Activated CD8-positive, alpha-beta T cell treated with anti-CD3 and anti-CD28 coated beads, Interleukin-2, amount 10 ng/mL, durations not matched to agents 7 days and 5 days (primary cell): ENCODE data around the gene FAM174A. TPM values are rescaled to one million over a fixed set of nuclear protein-coding genes. Genes with fewer than 3 reads are reported as not detected.

Source experiments
- ATAC-seq: fragments of 150-1000 bp; cut with Tn5 transposase; one replicate; pipeline ENCODE4 v1.10.0; 2021; ENCODE audit warnings: moderate library complexity
- CTCF ChIA-PET: fragments of 350-600 bp; sonication (Branson Sonifier 250); formaldehyde crosslinking; loops from one replicate; lab custom pipeline; 2021; ENCODE audit warnings: antibody characterized with exemption; lab: Charles Lee
- POLR2A ChIA-PET: fragments of 350-600 bp; sonication (Branson Sonifier 250); formaldehyde crosslinking; loops from one replicate; lab custom pipeline; 2021; ENCODE audit warnings: antibody characterized with exemption; lab: Charles Lee
- DNase-seq: peaks from one replicate; pipeline ENCODE4 v3.0.0-alpha.2; 2020
- H3K27ac Mint-ChIP-seq: one replicate; pipeline ENCODE4 v1.8.0; 2021; ENCODE audit warnings: mild to moderate bottlenecking, mixed read lengths
- H3K27me3 Mint-ChIP-seq: one replicate; pipeline ENCODE4 v1.8.0; 2021; ENCODE audit warnings: low read depth, mixed read lengths
- H3K36me3 Mint-ChIP-seq: one replicate; pipeline ENCODE4 v1.8.0; 2021; ENCODE audit warnings: low read depth, mixed read lengths
- H3K4me1 Mint-ChIP-seq: one replicate; pipeline ENCODE4 v1.8.0; 2021; ENCODE audit warnings: low read depth, mixed read lengths
- H3K4me3 Mint-ChIP-seq: one replicate; pipeline ENCODE4 v1.8.0; 2021; ENCODE audit warnings: mild to moderate bottlenecking, mixed read lengths
- H3K9me3 Mint-ChIP-seq: one replicate; pipeline ENCODE4 v1.8.0; 2022; ENCODE audit warnings: mixed read lengths; ENCODE audit not compliant: insufficient read depth
- total RNA-seq, 2 experiments: library from RNA; stranded (reverse); gene quantifications; one replicate each; pipeline ENCODE4 v1.2.3, GENCODE V29; 2021

The FAM174A gene
- 1 to 10 TPM; 2.7 to 4.4 TPM for total RNA-seq

DNA sequence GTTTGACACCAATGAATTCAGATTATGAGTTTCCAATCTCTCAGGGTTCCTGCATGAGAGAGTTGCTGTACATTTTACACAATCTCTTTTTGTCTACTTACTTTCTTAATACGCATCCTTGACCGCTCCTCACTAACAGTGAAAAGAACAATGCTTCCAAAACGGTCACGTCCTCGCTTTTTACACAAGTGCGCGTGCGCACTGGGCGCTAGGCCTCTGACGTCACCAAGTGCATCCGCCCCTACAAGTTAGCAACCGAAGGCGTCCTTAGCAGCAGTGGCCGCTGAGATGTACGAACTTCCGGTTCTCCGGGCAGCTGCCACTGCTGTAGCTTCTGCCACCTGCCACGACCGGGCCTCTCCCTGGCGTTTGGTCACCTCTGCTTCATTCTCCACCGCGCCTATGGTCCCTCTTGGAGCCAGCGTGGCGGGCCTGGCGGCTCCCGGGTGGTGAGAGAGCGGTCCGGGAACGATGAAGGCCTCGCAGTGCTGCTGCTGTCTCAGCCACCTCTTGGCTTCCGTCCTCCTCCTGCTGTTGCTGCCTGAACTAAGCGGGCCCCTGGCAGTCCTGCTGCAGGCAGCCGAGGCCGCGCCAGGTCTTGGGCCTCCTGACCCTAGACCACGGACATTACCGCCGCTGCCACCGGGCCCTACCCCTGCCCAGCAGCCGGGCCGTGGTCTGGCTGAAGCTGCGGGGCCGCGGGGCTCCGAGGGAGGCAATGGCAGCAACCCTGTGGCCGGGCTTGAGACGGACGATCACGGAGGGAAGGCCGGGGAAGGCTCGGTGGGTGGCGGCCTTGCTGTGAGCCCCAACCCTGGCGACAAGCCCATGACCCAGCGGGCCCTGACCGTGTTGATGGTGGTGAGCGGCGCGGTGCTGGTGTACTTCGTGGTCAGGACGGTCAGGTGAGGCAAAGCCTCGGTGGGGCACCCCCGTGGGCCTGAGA is at the start of gene FAM174A:
Gene FAM174A, plus strand, starts transcription at position 315 of the 946 bp plus-strand sequence. Its CDS starts 157 bp downstream, at position 472.
- Mint-ChIP-seq H3K4me3 (peak within 1 kb of the TSS; percentile 97), H3K27ac (peak within 1 kb of the TSS; percentile 91), H3K36me3 (peaks cover 9% of the 10 kb centered on the region), H3K4me1 (peaks cover 18% of the 10 kb centered on the region), H3K27me3 (no peaks in the 10 kb centered on the region), H3K9me3 (peaks cover 17% of the 10 kb centered on the region)
- POLR2A ChIA-PET, result interaction anchor here (0.6 to 1.4 kb wide), 6 partner anchors 9 to 367 kb away, joined by 3 to 14 read pairs (median 3); partner anchors contain the start of gene ST8SIA4
- peak; percentile 96 for DNase-seq
- CTCF ChIA-PET, result interaction anchor here (1.3 kb wide), 1 partner anchor 367 kb away, joined by 4 read pairs; no protein-coding TSS in a partner anchor
- ATAC-seq, result peak; percentile 93

DNA sequence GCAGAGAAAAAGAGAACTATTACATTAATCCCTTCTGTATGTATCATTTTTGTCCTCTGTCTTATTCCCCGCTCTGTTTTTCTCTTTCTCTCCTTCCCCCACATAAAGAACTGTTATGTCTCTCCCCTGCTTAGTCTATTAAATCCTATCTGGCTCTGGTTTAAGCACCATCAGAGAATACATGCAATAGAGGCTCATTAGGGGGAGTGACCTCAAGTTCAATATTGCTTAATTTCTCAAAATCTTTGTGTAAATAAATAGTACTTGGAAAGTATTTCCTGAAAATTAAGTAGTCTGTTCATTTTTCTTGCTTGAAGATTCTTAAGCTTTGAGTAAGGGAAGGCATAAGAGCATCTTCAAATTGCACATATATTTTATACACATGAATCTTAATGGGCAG is 41.2 kb upstream of the FAM174A start:
- no peak overlapping the region for H3K4me3 Mint-ChIP-seq
- POLR2A ChIA-PET, result no interaction called here
- CTCF ChIA-PET, result no interaction called here
- peaks cover under 1% of the 10 kb centered on the region for H3K9me3 Mint-ChIP-seq
- no peaks in the 10 kb centered on the region for H3K36me3 Mint-ChIP-seq
- no peaks in the 10 kb centered on the region for H3K4me1 Mint-ChIP-seq
- no peaks in the 10 kb centered on the region for H3K27me3 Mint-ChIP-seq
- ATAC-seq (no peak), DNase-seq (no peak)
- H3K27ac Mint-ChIP-seq, result no peak overlapping the region

DNA sequence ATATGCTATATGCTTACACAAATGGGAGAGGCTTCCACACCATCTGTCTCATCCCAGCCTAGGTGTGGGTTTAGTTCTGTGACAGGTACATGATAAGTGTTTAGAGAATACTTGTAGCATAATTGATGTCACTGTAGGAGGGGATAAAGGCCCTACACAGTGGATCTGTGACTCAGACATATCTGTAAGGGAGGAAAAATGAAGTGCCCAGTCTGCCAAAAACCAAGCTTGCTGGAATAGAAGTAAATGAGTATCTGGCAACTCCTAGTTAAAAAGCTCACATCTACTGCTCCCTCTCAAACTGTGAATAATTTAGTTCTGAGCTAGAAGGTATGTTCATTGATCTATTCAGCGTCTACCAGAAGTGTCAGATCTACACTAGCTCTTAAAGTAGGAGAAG is 38.9 kb upstream of the FAM174A start:
- DNase-seq, result no peak
- Mint-ChIP-seq H3K4me1 (no peaks in the 10 kb centered on the region), H3K4me3 (no peak overlapping the region), H3K9me3 (no peaks in the 10 kb centered on the region), H3K27me3 (no peaks in the 10 kb centered on the region), H3K36me3 (no peaks in the 10 kb centered on the region), H3K27ac (no peak overlapping the region)
- CTCF ChIA-PET, result no interaction called here
- POLR2A ChIA-PET, result no interaction called here
- no peak for ATAC-seq

- POLR2A ChIA-PET, result no interaction called here
These were observed 32.5 kb upstream of the FAM174A start for GRCh38 chr5:100502684-100503083.

GRCh38 chr5:100505984-100506670 is 29.0 kb upstream of the FAM174A start:
- ChIA-PET POLR2A (no interaction called here), CTCF (no interaction called here)
- no peaks in the 10 kb centered on the region for H3K36me3 Mint-ChIP-seq
- H3K27ac Mint-ChIP-seq, result no peak overlapping the region
- no peak overlapping the region for H3K4me3 Mint-ChIP-seq
- no peak for ATAC-seq
- no peaks in the 10 kb centered on the region for H3K27me3 Mint-ChIP-seq
- H3K9me3 Mint-ChIP-seq, result peaks cover 5% of the 10 kb centered on the region
- no peaks in the 10 kb centered on the region for H3K4me1 Mint-ChIP-seq
- DNase-seq, result no peak

More at GRCh38 chr5:100502684-100503083, 32.5 kb upstream of the FAM174A start:
- Mint-ChIP-seq H3K27me3 (no peaks in the 10 kb centered on the region), H3K27ac (no peak overlapping the region), H3K9me3 (peaks cover 5% of the 10 kb centered on the region), H3K4me1 (no peaks in the 10 kb centered on the region), H3K4me3 (no peak overlapping the region), H3K36me3 (no peaks in the 10 kb centered on the region)
- DNase-seq (no peak), ATAC-seq (no peak)
- CTCF ChIA-PET, result no interaction called here

DNA sequence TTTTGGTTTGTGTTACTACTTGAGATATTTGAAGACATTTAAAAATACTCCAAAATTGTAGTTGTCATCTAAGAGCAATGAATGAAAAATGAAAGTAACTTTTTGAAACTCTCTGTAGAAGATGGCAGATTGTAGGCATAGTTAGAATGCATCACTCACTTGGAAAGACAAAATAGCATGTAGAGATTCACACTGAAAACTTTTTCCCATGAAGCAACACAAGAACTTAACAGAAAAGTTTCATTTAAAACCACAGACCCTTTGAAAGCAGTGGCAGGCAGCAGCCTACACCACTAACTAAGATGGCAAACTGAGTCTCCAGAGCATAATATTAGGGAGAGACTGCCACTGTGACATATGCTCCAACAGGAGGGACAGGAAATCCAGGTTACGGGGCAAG is 18.9 kb upstream of the FAM174A start:
- DNase-seq (no peak), ATAC-seq (no peak)
- Mint-ChIP-seq H3K27me3 (no peaks in the 10 kb centered on the region), H3K4me1 (no peaks in the 10 kb centered on the region), H3K27ac (no peak overlapping the region), H3K4me3 (no peak overlapping the region), H3K36me3 (no peaks in the 10 kb centered on the region), H3K9me3 (peaks cover 24% of the 10 kb centered on the region)
- POLR2A ChIA-PET, result no interaction called here
- CTCF ChIA-PET, result no interaction called here

DNA sequence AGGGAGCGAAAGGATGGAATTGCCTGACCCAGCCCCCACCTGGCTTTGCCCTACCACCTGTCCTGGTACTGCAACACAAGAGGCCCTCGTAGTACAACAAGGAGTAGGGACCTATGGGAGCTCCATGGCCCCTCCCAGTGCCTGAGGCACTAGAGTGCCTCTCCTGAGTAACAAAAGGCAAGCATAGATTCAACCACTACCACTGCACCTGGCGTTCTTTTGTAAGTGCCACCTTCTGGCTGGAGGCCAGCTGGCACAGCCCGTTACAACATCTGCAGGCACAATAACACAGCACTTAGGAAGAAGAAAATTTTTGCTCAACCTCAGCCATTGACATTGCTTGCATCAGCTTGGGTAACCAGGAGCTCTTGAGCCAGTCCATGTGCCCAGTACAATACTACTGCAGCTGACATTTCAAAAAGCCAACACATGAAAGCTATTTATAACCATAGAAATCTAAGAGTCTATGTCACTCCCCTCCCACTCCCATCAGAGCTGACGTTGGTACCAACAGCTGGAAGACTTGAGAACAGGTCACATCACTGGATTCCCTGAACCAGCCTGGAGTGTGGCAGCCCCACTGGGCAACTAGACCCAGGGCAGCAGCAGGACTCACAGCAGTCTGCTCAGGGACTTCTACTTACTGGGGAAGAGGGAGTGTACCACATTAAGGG is 17.7 kb upstream of the FAM174A start:
- no peak overlapping the region for H3K27ac Mint-ChIP-seq
- ATAC-seq, result no peak
- no peaks in the 10 kb centered on the region for H3K4me1 Mint-ChIP-seq
- DNase-seq, result no peak
- peaks cover 24% of the 10 kb centered on the region for H3K9me3 Mint-ChIP-seq
- no peak overlapping the region for H3K4me3 Mint-ChIP-seq
- H3K27me3 Mint-ChIP-seq, result no peaks in the 10 kb centered on the region
- H3K36me3 Mint-ChIP-seq, result no peaks in the 10 kb centered on the region
- ChIA-PET POLR2A (interaction anchor here (0.7 kb wide), 1 partner anchor 1245 kb away, joined by 3 read pairs; no protein-coding TSS in a partner anchor), CTCF (no interaction called here)

DNA sequence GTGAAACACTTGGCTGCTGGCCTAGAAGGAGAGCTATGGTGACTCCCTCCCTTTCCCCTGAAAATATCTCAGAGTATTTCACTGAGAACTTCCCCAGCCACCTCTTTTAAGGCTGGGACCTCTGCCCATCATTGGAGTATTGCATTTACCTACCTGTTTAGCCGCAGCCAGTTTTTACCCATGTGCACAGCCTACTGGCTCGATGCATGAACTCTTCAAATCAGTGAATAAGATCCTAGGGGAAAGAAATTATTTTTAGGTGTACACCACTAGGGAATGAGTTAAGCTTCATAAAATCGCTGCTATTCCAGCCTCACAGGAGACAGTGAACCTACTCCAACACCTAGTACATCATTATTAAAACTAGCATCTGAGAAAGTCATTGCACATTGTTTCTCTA is 16.8 kb upstream of the FAM174A start:
- H3K9me3 Mint-ChIP-seq, result peaks cover 24% of the 10 kb centered on the region
- H3K27me3 Mint-ChIP-seq, result no peaks in the 10 kb centered on the region
- H3K4me1 Mint-ChIP-seq, result no peaks in the 10 kb centered on the region
- CTCF ChIA-PET, result no interaction called here
- no peaks in the 10 kb centered on the region for H3K36me3 Mint-ChIP-seq
- H3K27ac Mint-ChIP-seq, result no peak overlapping the region
- POLR2A ChIA-PET, result no interaction called here
- H3K4me3 Mint-ChIP-seq, result no peak overlapping the region
- ATAC-seq (no peak), DNase-seq (no peak)

DNA sequence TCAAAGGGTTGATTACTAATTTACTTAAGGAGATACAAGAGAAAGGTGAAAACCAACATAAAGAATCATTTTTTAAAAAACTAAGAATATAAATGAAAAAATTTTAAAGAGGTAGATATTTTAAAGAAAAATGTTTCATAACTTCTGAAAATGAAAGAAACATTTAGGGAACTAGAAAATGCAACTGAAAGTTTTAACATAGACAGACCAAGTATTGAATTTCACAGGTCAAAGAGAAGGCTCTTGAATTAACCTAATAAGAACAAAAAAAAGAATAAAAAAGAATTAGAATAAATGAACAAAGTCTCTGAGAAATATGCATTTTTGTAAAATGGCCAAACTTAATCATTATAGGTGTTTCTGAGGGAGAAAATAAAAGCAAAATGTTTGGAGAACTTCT is 16.1 kb upstream of the FAM174A start:
- POLR2A ChIA-PET, result no interaction called here
- H3K36me3 Mint-ChIP-seq, result no peaks in the 10 kb centered on the region

DNA sequence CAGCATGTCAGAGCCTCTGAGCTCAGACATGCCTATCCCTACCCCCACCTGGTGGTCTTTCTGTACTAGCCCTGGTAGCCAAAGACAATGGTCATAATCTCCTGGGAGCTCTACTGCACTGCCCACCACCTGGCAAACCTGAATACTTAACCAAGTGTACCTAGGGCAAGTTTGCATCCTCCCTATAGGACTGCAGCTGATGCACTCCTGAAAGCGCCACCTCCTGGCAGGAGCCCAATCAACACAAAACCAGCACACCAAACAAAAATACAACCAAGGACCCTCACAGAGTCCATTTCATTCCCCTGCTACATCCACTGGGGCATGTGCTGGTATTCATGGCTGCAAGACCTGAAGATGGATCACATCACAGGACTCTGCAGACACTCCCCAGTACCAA is 14.8 kb upstream of the FAM174A start:
- peaks cover 24% of the 10 kb centered on the region for H3K9me3 Mint-ChIP-seq
- no peak overlapping the region for H3K27ac Mint-ChIP-seq
- H3K4me3 Mint-ChIP-seq, result no peak overlapping the region
- no peaks in the 10 kb centered on the region for H3K4me1 Mint-ChIP-seq
- DNase-seq, result no peak
- POLR2A ChIA-PET, result no interaction called here
- CTCF ChIA-PET, result interaction anchor here (1.2 to 2.0 kb wide), 2 partner anchors 14 to 32 kb away, joined by 3 to 4 read pairs; no protein-coding TSS in a partner anchor
- no peaks in the 10 kb centered on the region for H3K36me3 Mint-ChIP-seq
- no peak for ATAC-seq
- H3K27me3 Mint-ChIP-seq, result no peaks in the 10 kb centered on the region

More for the DNA sequence above, 16.1 kb upstream of the FAM174A start:
- no peak overlapping the region for H3K4me3 Mint-ChIP-seq
- ATAC-seq (no peak), DNase-seq (no peak)
- no peak overlapping the region for H3K27ac Mint-ChIP-seq
- no peaks in the 10 kb centered on the region for H3K27me3 Mint-ChIP-seq
- CTCF ChIA-PET, result no interaction called here
- no peaks in the 10 kb centered on the region for H3K4me1 Mint-ChIP-seq
- peaks cover 24% of the 10 kb centered on the region for H3K9me3 Mint-ChIP-seq

- CTCF ChIA-PET, result no interaction called here
These were observed 2.8 kb downstream of the FAM174A start for GRCh38 chr5:100537946-100538345.

More at GRCh38 chr5:100537946-100538345, 2.8 kb downstream of the FAM174A start:
- Mint-ChIP-seq H3K4me3 (no peak overlapping the region), H3K9me3 (no peaks in the 10 kb centered on the region), H3K27ac (no peak overlapping the region), H3K27me3 (no peaks in the 10 kb centered on the region), H3K4me1 (peaks cover 18% of the 10 kb centered on the region), H3K36me3 (no peaks in the 10 kb centered on the region)
- ATAC-seq (no peak), DNase-seq (no peak)
- POLR2A ChIA-PET, result no interaction called here
